Endothelial cell of umbilical vein (primary cell): ENCODE data around the gene TRAPPC12. TPM values are rescaled to one million over a fixed set of nuclear protein-coding genes. Genes with fewer than 3 reads are reported as not detected.

Experiments used
- BruUV-seq: library from RNA; stranded (reverse); fragments of 400-500 nt; replicated peaks from 2 replicates; lab custom pipeline; 2021; lab: Mats Ljungman, UMichigan
- CTCF ChIA-PET: fragments of 300-600, 350-600 bp; sonication (Branson Sonifier 250); formaldehyde crosslinking; loops from one replicate; lab custom pipeline; 2021; ENCODE audit warnings: antibody characterized with exemption, inconsistent platforms; lab: Charles Lee
- POLR2A ChIA-PET: fragments of 300-600, 350-600 bp; sonication (Branson Sonifier 250); formaldehyde crosslinking; loops from one replicate; lab custom pipeline; 2021; ENCODE audit warnings: antibody characterized with exemption, inconsistent platforms; lab: Charles Lee
- DNase-seq: peaks from one replicate; pipeline ENCODE4 v3.0.0-alpha.2; 2011; ENCODE audit warnings: low read depth, low spot score
- FAIRE-seq: peaks from 2 replicates; lab custom pipeline; 2011; peaks lifted over from hg19 to GRCh38; lab: Jason Lieb, UNC
- H2AFZ ChIP-seq: 2 replicates; pipeline ENCODE4 v1.6.0; 2012; ENCODE audit warnings: low read depth, low read length, control low read depth, inconsistent platforms
- H3K27ac ChIP-seq: 2 replicates; pipeline ENCODE4 v1.5.1; 2011; ENCODE audit warnings: low read depth, mild to moderate bottlenecking, control low read depth, low read length, moderate library complexity; ENCODE audit not compliant: insufficient read depth
- H3K27me3 ChIP-seq, 2 experiments: 2 replicates each; pipeline versions ENCODE4 v1.6.0 to v1.6.1; 2011; ENCODE audit warnings: low read length in 2 of 2, mixed read lengths in 1 of 2; ENCODE audit not compliant: control insufficient read depth in 2 of 2, insufficient read depth in 2 of 2
- H3K36me3 ChIP-seq, 2 experiments: 2 replicates in 1 of 2; 3 replicates in 1 of 2; pipeline ENCODE4 v1.5.1; 2011; ENCODE audit warnings: low read length in 2 of 2, mild to moderate bottlenecking in 1 of 2, moderate library complexity in 1 of 2; ENCODE audit not compliant: control insufficient read depth in 2 of 2, insufficient read depth in 2 of 2; ENCODE audit errors: extremely low read depth in 1 of 2
- H3K4me1 ChIP-seq: 3 replicates; pipeline ENCODE4 v1.5.1; 2011; ENCODE audit warnings: mild to moderate bottlenecking, low read length; ENCODE audit not compliant: control insufficient read depth, insufficient read depth; ENCODE audit errors: extremely low read depth
- H3K4me2 ChIP-seq: 2 replicates; pipeline ENCODE4 v1.6.1; 2011; ENCODE audit warnings: low read length, control low read depth, mixed read lengths; ENCODE audit not compliant: insufficient read depth
- H3K4me3 ChIP-seq, 3 experiments: fragments of 200-600 bp in 1 of 3; sonication (generic), shearing (Covaris generic) in 1 of 3; replicated peaks in 1 of 3; 2 replicates each; pipeline ENCODE4 v1.5.1; 2011 to 2016; ENCODE audit warnings: control low read depth in 3 of 3, low read length in 3 of 3, mild to moderate bottlenecking in 2 of 3, inconsistent platforms in 1 of 3, low read depth in 1 of 3, moderate library complexity in 1 of 3; ENCODE audit not compliant: insufficient read depth in 1 of 3
- H3K79me2 ChIP-seq: 2 replicates; pipeline ENCODE4 v1.6.0; 2012; ENCODE audit warnings: low read length, inconsistent platforms; ENCODE audit not compliant: control insufficient read depth, insufficient read depth
- H3K9ac ChIP-seq: replicated peaks from 2 replicates; pipeline ENCODE3; 2011; ENCODE audit warnings: low read length, control low read depth; ENCODE audit not compliant: insufficient read depth; ENCODE audit errors: extremely low read depth
- H3K9me1 ChIP-seq: replicated peaks from 3 replicates; pipeline ENCODE4 v1.6.0; 2011; ENCODE audit warnings: mild to moderate bottlenecking, low read length; ENCODE audit not compliant: control insufficient read depth, insufficient read depth; ENCODE audit errors: extremely low read depth
- H3K9me3 ChIP-seq: replicated peaks from 2 replicates; pipeline ENCODE4 v1.5.1; 2012; ENCODE audit warnings: low read length, inconsistent platforms; ENCODE audit not compliant: control insufficient read depth, insufficient read depth
- H4K20me1 ChIP-seq: replicated peaks from 2 replicates; pipeline ENCODE3; 2011; ENCODE audit warnings: mild to moderate bottlenecking, low read length; ENCODE audit not compliant: control insufficient read depth, insufficient read depth; ENCODE audit errors: extremely low read depth
- CTCF ChIP-seq, 2 donors: IDR thresholded peaks; 1 replicate in 1 of 2; 2 replicates in 1 of 2; pipeline ENCODE4 v1.5.1; 2011; ENCODE audit warnings: low read length in 2 of 2, mild to moderate bottlenecking in 2 of 2, moderate library complexity in 2 of 2, control low read depth in 1 of 2, inconsistent platforms in 1 of 2, low read depth in 1 of 2; ENCODE audit not compliant: insufficient read depth in 1 of 2; ENCODE audit errors: extremely low read depth in 1 of 2
- EZH2 ChIP-seq: IDR thresholded peaks from 2 replicates; pipeline ENCODE4 v1.6.1; 2012; ENCODE audit warnings: borderline replicate concordance, low read depth, mild to moderate bottlenecking, moderate library complexity, low read length, inconsistent platforms; ENCODE audit not compliant: severe bottlenecking
- FOS ChIP-seq: IDR thresholded peaks from 2 replicates; pipeline ENCODE4 v1.6.1; 2011; ENCODE audit warnings: mild to moderate bottlenecking, low read length, moderate library complexity, borderline replicate concordance; ENCODE audit not compliant: insufficient read depth
- GATA2 ChIP-seq: IDR thresholded peaks from 2 replicates; pipeline ENCODE4 v1.7.0; 2011; ENCODE audit warnings: low read depth, mild to moderate bottlenecking, moderate library complexity, mixed read lengths, low read length; ENCODE audit not compliant: insufficient read length, insufficient read depth
- JUN ChIP-seq: IDR thresholded peaks from 2 replicates; pipeline ENCODE4 v1.6.1; 2011; ENCODE audit warnings: borderline replicate concordance, low read depth; ENCODE audit not compliant: insufficient read length, insufficient read depth
- MYC ChIP-seq: IDR thresholded peaks from one replicate; pipeline ENCODE4 v1.6.1; 2011; ENCODE audit warnings: mild to moderate bottlenecking, low read depth, low read length
- POLR2A ChIP-seq: IDR thresholded peaks from 2 replicates; pipeline ENCODE4 v1.6.1; 2012; ENCODE audit warnings: low read depth, mild to moderate bottlenecking, control low read depth, low read length
- POLR2AphosphoS5 ChIP-seq: IDR thresholded peaks from 2 replicates; pipeline ENCODE4 v1.6.1; 2012; ENCODE audit warnings: low read depth, mild to moderate bottlenecking, control low read depth, low read length, moderate library complexity; ENCODE audit not compliant: insufficient read depth
- dilution Hi-C: fragments of 300-500 bp; cut with MboI; formaldehyde crosslinking; loops from one replicate; pipeline ENCODE4 v1.15.0; 2019; ENCODE audit warnings: low sequenced_read_pairs; ENCODE audit not compliant: extremely low pct_ligation_motif_present
- intact Hi-C: fragments of 100-400 bp; cut with micrococcal nuclease; formaldehyde crosslinking; loops from one replicate; pipeline ENCODE4 v1.10.0; 2022
- polyA plus RNA-seq, 4 experiments: library from polyadenylated mRNA; depleted of rRNA in 3 of 4; stranded (reverse) in 3 of 4; unstranded in 1 of 4; fragments of >200 nt; gene quantifications; 2 replicates each; pipeline versions ENCODE4 v1.2.1 to v1.2.3, GENCODE V29; 2011 to 2012; ENCODE audit warnings: missing spikeins in 1 of 4
- total RNA-seq: library from RNA; stranded (reverse); gene quantifications from 2 replicates; pipeline ENCODE4 v1.2.3, GENCODE V29; 2021
- TF ChIP-seq, protein P1 (sequence below): IDR thresholded peaks from 2 replicates; pipeline ENCODE4 v1.6.1; 2011; ENCODE audit not compliant: insufficient read depth, insufficient read length

TRAPPC12 gene
- total and polyA plus RNA-seq, 2 donors (not counting 3 experiments of a cell fraction or from before 2014, with no cell fraction given) = 47.5 to 81.5 TPM

- ChIA-PET POLR2A (no interaction called here), CTCF (no interaction called here)
- no peaks in the 10 kb centered on the region for H3K79me2 ChIP-seq
- H4K20me1 ChIP-seq = no peaks in the 10 kb centered on the region
- TF ChIP-seq GATA2 (no peak), EZH2 (no peak), FOS (no peak), MYC (no peak), POLR2AphosphoS5 (no peak), CTCF (IDR thresholded peaks at IDR 0.05; ENCODE audit: extremely low read depth in 1 of 2, insufficient read depth in 1 of 2, low read depth in 1 of 2, low read length in 2 of 2) (no peak), JUN (no peak), POLR2A (no peak)
- TF ChIP-seq, protein P1, sequence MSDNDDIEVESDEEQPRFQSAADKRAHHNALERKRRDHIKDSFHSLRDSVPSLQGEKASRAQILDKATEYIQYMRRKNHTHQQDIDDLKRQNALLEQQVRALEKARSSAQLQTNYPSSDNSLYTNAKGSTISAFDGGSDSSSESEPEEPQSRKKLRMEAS = no peak
- FAIRE-seq (no peak), DNase-seq (no peak)
- no peak overlapping the region for H3K27ac ChIP-seq
- dilution Hi-C loops = no loop called here
- BruUV-seq = no TSS peak
- no peak overlapping the region for H3K4me3 ChIP-seq
- H3K4me2 ChIP-seq = no peak overlapping the region
- H3K4me1 ChIP-seq = no peaks in the 10 kb centered on the region
- H3K9me1 ChIP-seq = no peaks in the 10 kb centered on the region
- no peak overlapping the region for H2AFZ ChIP-seq
- no peak overlapping the region for H3K9ac ChIP-seq
- no peaks in the 10 kb centered on the region for H3K27me3 ChIP-seq
- peaks cover 6 to 23% of the 10 kb centered on the region in 2 experiments for H3K36me3 ChIP-seq
- no peaks in the 10 kb centered on the region for H3K9me3 ChIP-seq
- intact Hi-C loops = no loop called here
Measured at GRCh38 chr2:3500326-3500899, 120.9 kb downstream of the TRAPPC12 start.
